HepG2 (cell line): Measurements from ENCODE around the gene TPRKB. TPM values are rescaled to one million over a fixed set of nuclear protein-coding genes. Genes with fewer than 3 reads are reported as not detected.

ENCODE experiments used
- ATF3 ChIP-seq: sonication (generic); formaldehyde crosslinking; IDR thresholded peaks from 2 replicates; pipeline ENCODE4 v1.4.0; 2020; ENCODE audit warnings: missing genetic modification reagents
- ATF6 ChIP-seq: sonication (generic); formaldehyde crosslinking; conservative IDR thresholded peaks from 2 replicates; pipeline ENCODE4 v1.4.0; 2020; ENCODE audit warnings: missing genetic modification reagents
- BCL3 ChIP-seq: sonication (generic); formaldehyde crosslinking; IDR thresholded peaks from 2 replicates; pipeline ENCODE4 v1.5.1; 2020; ENCODE audit warnings: mild to moderate bottlenecking, missing genetic modification reagents, moderate library complexity
- FOSL2 ChIP-seq: sonication (generic); formaldehyde crosslinking; IDR thresholded peaks from 2 replicates; pipeline ENCODE4 v1.4.0; 2020; ENCODE audit warnings: missing genetic modification reagents
- FOXC1 ChIP-seq: sonication (generic); formaldehyde crosslinking; IDR thresholded peaks from 2 replicates; pipeline ENCODE4 v1.8.0; 2022; ENCODE audit warnings: mild to moderate bottlenecking, missing genetic modification reagents, borderline replicate concordance
- KDM4B ChIP-seq: sonication (generic); formaldehyde crosslinking; IDR thresholded peaks from 2 replicates; pipeline ENCODE4 v1.4.0; 2020; ENCODE audit warnings: missing genetic modification reagents
- MTF2 ChIP-seq: sonication (generic); formaldehyde crosslinking; IDR thresholded peaks from 2 replicates; pipeline ENCODE4 v1.5.0; 2020; ENCODE audit warnings: missing genetic modification reagents, borderline replicate concordance
- RBFOX2 ChIP-seq: fragments of 200-400 bp; formaldehyde crosslinking; IDR thresholded peaks from 2 replicates; pipeline ENCODE4 v1.6.1; 2017; ENCODE audit warnings: low read depth, mild to moderate bottlenecking, low read length
- TMF1 ChIP-seq: sonication (generic); formaldehyde crosslinking; IDR thresholded peaks from 2 replicates; pipeline ENCODE4 v1.8.1; 2022; ENCODE audit warnings: low read depth, missing genetic modification reagents
- ZBTB21 ChIP-seq: sonication (generic); formaldehyde crosslinking; IDR thresholded peaks from 2 replicates; pipeline ENCODE4 v1.4.0; 2020; ENCODE audit warnings: missing genetic modification reagents
- ZEB1 ChIP-seq: IDR thresholded peaks from 2 replicates; pipeline ENCODE4 v1.6.1; 2012; ENCODE audit warnings: mild to moderate bottlenecking, low read depth, inconsistent platforms; ENCODE audit not compliant: insufficient replicate concordance
- ZFAT ChIP-seq: sonication (generic); formaldehyde crosslinking; conservative IDR thresholded peaks from 2 replicates; pipeline ENCODE4 v1.8.1; 2023; ENCODE audit warnings: missing genetic modification reagents, inconsistent platforms
- ZFY ChIP-seq: sonication (generic); formaldehyde crosslinking; IDR thresholded peaks from 2 replicates; pipeline ENCODE4 v1.4.0; 2020; ENCODE audit warnings: missing genetic modification reagents
- ZNF143 ChIP-seq: sonication (generic); formaldehyde crosslinking; IDR thresholded peaks from 2 replicates; pipeline ENCODE4 v1.4.0; 2020; ENCODE audit warnings: missing genetic modification reagents
- ZNF432 ChIP-seq: sonication (generic); formaldehyde crosslinking; IDR thresholded peaks from 2 replicates; pipeline ENCODE4 v1.5.0; 2020; ENCODE audit warnings: missing genetic modification reagents, mild to moderate bottlenecking, borderline replicate concordance
- ZNF550 ChIP-seq: sonication (generic); formaldehyde crosslinking; IDR thresholded peaks from 2 replicates; pipeline ENCODE4 v1.4.0; 2020; ENCODE audit warnings: mild to moderate bottlenecking, missing genetic modification reagents, borderline replicate concordance
- ZNF607 ChIP-seq: sonication (generic); formaldehyde crosslinking; IDR thresholded peaks from 2 replicates; pipeline ENCODE4 v1.5.1; 2020; ENCODE audit warnings: missing genetic modification reagents, mild to moderate bottlenecking, borderline replicate concordance
- ZNF660 ChIP-seq: sonication (generic); formaldehyde crosslinking; IDR thresholded peaks from 2 replicates; pipeline ENCODE4 v1.5.1; 2020; ENCODE audit warnings: mild to moderate bottlenecking, low read depth, missing genetic modification reagents, borderline replicate concordance
- polyA plus RNA-seq, 8 experiments: library from polyadenylated mRNA; depleted of rRNA in 3 of 8; stranded (reverse) in 7 of 8; unstranded in 1 of 8; fragments of >200 nt; fragmentation: Illumina TruSeq in 4 of 8; extraction: Trizol in 4 of 8; gene quantifications; 2 replicates each; pipeline versions ENCODE4 v1.2.1 to v1.2.3, GENCODE V29; 2011 to 2016; ENCODE audit warnings: low read depth in 4 of 8, missing spikeins in 1 of 8, mixed read lengths in 1 of 8; ENCODE audit not compliant: insufficient read depth in 1 of 8
- total RNA-seq, 5 experiments: library from RNA; depleted of rRNA; stranded (reverse); fragments of >200 nt; fragmentation: Illumina TruSeq; extraction: Trizol; gene quantifications; 2 replicates each; pipeline ENCODE4 v1.2.3, GENCODE V29; 2016; ENCODE audit warnings: low read depth in 1 of 5
- TF ChIP-seq, protein P1 (sequence below): IDR thresholded peaks from 2 replicates; pipeline ENCODE4 v1.6.1; 2016; ENCODE audit warnings: missing compliant biosample characterization, missing genetic modification reagents, borderline replicate concordance
- TF ChIP-seq, protein P2 (sequence below): sonication (generic); formaldehyde crosslinking; conservative IDR thresholded peaks from 2 replicates; pipeline ENCODE4 v1.4.0; 2020; ENCODE audit warnings: missing genetic modification reagents
- TF ChIP-seq, protein P3 (sequence below): sonication (generic); formaldehyde crosslinking; IDR thresholded peaks from 2 replicates; pipeline ENCODE4 v1.4.0; 2020; ENCODE audit warnings: low read depth, mild to moderate bottlenecking, missing genetic modification reagents

TPRKB gene
- total and polyA plus RNA-seq, 2 of the 13 experiments (the other 11 are each of a cell fraction or from before 2014, with no cell fraction given) = 32.0 to 58.0 TPM

- TF ChIP-seq, protein P1, sequence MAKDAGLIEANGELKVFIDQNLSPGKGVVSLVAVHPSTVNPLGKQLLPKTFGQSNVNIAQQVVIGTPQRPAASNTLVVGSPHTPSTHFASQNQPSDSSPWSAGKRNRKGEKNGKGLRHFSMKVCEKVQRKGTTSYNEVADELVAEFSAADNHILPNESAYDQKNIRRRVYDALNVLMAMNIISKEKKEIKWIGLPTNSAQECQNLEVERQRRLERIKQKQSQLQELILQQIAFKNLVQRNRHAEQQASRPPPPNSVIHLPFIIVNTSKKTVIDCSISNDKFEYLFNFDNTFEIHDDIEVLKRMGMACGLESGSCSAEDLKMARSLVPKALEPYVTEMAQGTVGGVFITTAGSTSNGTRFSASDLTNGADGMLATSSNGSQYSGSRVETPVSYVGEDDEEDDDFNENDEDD (CRISPR knock-in tag) = peak; percentile 93
- peak; percentile 49 for TF ChIP-seq FOXC1 (CRISPR knock-in tag)
- peak; percentile 70 for TF ChIP-seq ZNF143
- TF ChIP-seq BCL3 (CRISPR knock-in tag) = peak; percentile 88
- TF ChIP-seq, protein P2, sequence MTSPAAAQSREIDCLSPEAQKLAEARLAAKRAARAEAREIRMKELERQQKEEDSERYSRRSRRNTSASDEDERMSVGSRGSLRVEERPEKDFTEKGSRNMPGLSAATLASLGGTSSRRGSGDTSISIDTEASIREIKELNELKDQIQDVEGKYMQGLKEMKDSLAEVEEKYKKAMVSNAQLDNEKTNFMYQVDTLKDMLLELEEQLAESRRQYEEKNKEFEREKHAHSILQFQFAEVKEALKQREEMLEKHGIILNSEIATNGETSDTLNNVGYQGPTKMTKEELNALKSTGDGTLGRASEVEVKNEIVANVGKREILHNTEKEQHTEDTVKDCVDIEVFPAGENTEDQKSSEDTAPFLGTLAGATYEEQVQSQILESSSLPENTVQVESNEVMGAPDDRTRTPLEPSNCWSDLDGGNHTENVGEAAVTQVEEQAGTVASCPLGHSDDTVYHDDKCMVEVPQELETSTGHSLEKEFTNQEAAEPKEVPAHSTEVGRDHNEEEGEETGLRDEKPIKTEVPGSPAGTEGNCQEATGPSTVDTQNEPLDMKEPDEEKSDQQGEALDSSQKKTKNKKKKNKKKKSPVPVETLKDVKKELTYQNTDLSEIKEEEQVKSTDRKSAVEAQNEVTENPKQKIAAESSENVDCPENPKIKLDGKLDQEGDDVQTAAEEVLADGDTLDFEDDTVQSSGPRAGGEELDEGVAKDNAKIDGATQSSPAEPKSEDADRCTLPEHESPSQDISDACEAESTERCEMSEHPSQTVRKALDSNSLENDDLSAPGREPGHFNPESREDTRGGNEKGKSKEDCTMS (CRISPR knock-in tag) = no peak
- TF ChIP-seq MTF2 (CRISPR knock-in tag) = peak; percentile 99
- TF ChIP-seq FOSL2 (CRISPR knock-in tag) = peak; percentile 68
- TF ChIP-seq RBFOX2 = peak; percentile 64
- peak; percentile 53 for TF ChIP-seq ZEB1
- peak; percentile 83 for TF ChIP-seq ZNF607 (CRISPR knock-in tag)
- no peak for TF ChIP-seq ZNF550 (CRISPR knock-in tag)
- TF ChIP-seq ZFY = peak; percentile 71
- TF ChIP-seq ZNF660 (CRISPR knock-in tag) = no peak
- TF ChIP-seq ZFAT (CRISPR knock-in tag) = no peak
- peak; percentile 47 for TF ChIP-seq KDM4B (CRISPR knock-in tag)
- TF ChIP-seq TMF1 = no peak
- TF ChIP-seq ZNF432 (CRISPR knock-in tag) = no peak
- peak; percentile 62 for TF ChIP-seq ZBTB21 (CRISPR knock-in tag)
- no peak for TF ChIP-seq ATF3 (CRISPR knock-in tag)
- TF ChIP-seq, protein P3, sequence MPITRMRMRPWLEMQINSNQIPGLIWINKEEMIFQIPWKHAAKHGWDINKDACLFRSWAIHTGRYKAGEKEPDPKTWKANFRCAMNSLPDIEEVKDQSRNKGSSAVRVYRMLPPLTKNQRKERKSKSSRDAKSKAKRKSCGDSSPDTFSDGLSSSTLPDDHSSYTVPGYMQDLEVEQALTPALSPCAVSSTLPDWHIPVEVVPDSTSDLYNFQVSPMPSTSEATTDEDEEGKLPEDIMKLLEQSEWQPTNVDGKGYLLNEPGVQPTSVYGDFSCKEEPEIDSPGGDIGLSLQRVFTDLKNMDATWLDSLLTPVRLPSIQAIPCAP = no peak
- peak; percentile 41; the same call in 1 of the 2 replicates for TF ChIP-seq ATF6
Observed at GRCh38 chr2:73736855-73737779, at the start of gene TPRKB (continued).
